ENCODE results near the gene IRF1.

GRCh38 chr5:132476876-132477781 is 13.4 kb downstream of the IRF1 start:
- TF ChIP-seq POLR2A (IDR thresholded peaks at IDR 0.05; ENCODE audit: low read depth, low read length) (no peak; the same call in 1 of the 2 replicates), CTCF (conservative IDR thresholded peaks at IDR 0.05; ENCODE audit: low read depth, low read length) (no peak), RAD21 (IDR thresholded peaks at IDR 0.05; ENCODE audit: low read length) (no peak), USF2 (IDR thresholded peaks at IDR 0.05; ENCODE audit: low read depth, low read length) (no peak), BHLHE40 (IDR thresholded peaks at IDR 0.05; ENCODE audit: low read depth, low read length) (no peak), SMC3 (IDR thresholded peaks at IDR 0.05; ENCODE audit: low read depth, low read length) (no peak), FOS (IDR thresholded peaks at IDR 0.05; ENCODE audit: low read depth, low read length) (no peak)
